Muscle of back (tissue), 13 donors: ENCODE measurements around the gene CCL14. TPM values are rescaled to one million over a fixed set of nuclear protein-coding genes. Genes with fewer than 3 reads are reported as not detected.
"Not testable (repeated sequence)": the region's sequence is repeated elsewhere in the genome, so short reads cannot be mapped to it uniquely, and the experiment has no call there.

Experiments used
- DNase-seq, 3 donors: peaks; one replicate each; pipeline versions ENCODE4 v3.0.0 to v3.0.0-alpha.2; 2013
- long read RNA-seq, 9 donors: transcript quantifications; one replicate each; lab custom pipeline, GENCODE V29; 2026
- polyA plus RNA-seq, 10 donors: library from polyadenylated mRNA; unstranded; fragments of 120-200 nt; gene quantifications; one replicate each; pipeline ENCODE4 v1.2.1, GENCODE V29; 2013; ENCODE audit not compliant: insufficient read length in 10 of 10

Gene CCL14
- polyA plus RNA-seq: 10 to 100 TPM; 17.4 to 41.0 (median 32.6) TPM
- long read RNA-seq, donor 1, transcript CCL14-202 (3 exons, 898 nt): major isoform, 6 of 10 reads
- long read RNA-seq, donor 1, partial matches to known transcripts: 0 of 10 reads
- long read RNA-seq, donor 1, other reads (novel, unspliced or antisense): 0 of 10 reads
- long read RNA-seq, donor 2, transcript CCL14-202 (3 exons, 898 nt): major isoform, 6 of 7 reads
- long read RNA-seq, donor 2, partial matches to known transcripts: 0 of 7 reads
- long read RNA-seq, donor 2, other reads (novel, unspliced or antisense): 0 of 7 reads
- long read RNA-seq, donor 3: 0 reads
- long read RNA-seq, donor 4, transcript CCL14-202 (3 exons, 898 nt): major isoform, 11 of 13 reads
- long read RNA-seq, donor 4, partial matches to known transcripts: 0 of 13 reads
- long read RNA-seq, donor 4, other reads (novel, unspliced or antisense): 0 of 13 reads
- long read RNA-seq, donor 5, transcript CCL14-202 (3 exons, 898 nt): major isoform, 24 of 25 reads
- long read RNA-seq, donor 5, partial matches to known transcripts: 0 of 25 reads
- long read RNA-seq, donor 5, other reads (novel, unspliced or antisense): 0 of 25 reads
- long read RNA-seq, donor 6, transcript CCL14-202 (3 exons, 898 nt): major isoform, 8 of 14 reads
- long read RNA-seq, donor 6, partial matches to known transcripts: 0 of 14 reads
- long read RNA-seq, donor 6, other reads (novel, unspliced or antisense): 0 of 14 reads
- long read RNA-seq, donor 7, transcript CCL14-202 (3 exons, 898 nt): major isoform, 7 of 7 reads
- long read RNA-seq, donor 7, partial matches to known transcripts: 0 of 7 reads
- long read RNA-seq, donor 7, other reads (novel, unspliced or antisense): 0 of 7 reads
- long read RNA-seq, donor 8, transcript CCL14-202 (3 exons, 898 nt): major isoform, 10 of 16 reads
- long read RNA-seq, donor 8, partial matches to known transcripts: 0 of 16 reads
- long read RNA-seq, donor 8, other reads (novel, unspliced or antisense): 0 of 16 reads
- long read RNA-seq, donor 9, partial matches to known transcripts: 0 of 4 reads
- long read RNA-seq, donor 9, other reads (novel, unspliced or antisense): 0 of 4 reads

- peak in 1 of 3 donors; percentile 33 for DNase-seq
Observed at GRCh38 chr17:35986643-35987042, at the start of gene CCL14. TSS of gene CCL14 (minus strand) at chr17:35986729. CDS start at chr17:35986649, 80 bp downstream.

GRCh38 chr17:36036235-36036634 is 49.7 kb upstream of the CCL14 start:
- DNase-seq: peak in 1 of 3 donors; percentile 7

- no peak for DNase-seq
Observed at GRCh38 chr17:36034127-36034526, 47.6 kb upstream of the CCL14 start.

- no peak for DNase-seq
Observed at GRCh38 chr17:36030956-36031355, 44.4 kb upstream of the CCL14 start.

GRCh38 chr17:36027761-36028160 is 41.2 kb upstream of the CCL14 start:
- no peak for DNase-seq

- no peak for DNase-seq
Observed at GRCh38 chr17:36024106-36024869, 37.8 kb upstream of the CCL14 start.

- no peak for DNase-seq
Observed at GRCh38 chr17:36019423-36019822, 32.9 kb upstream of the CCL14 start.

- peak in 1 of 3 donors; percentile 12 for DNase-seq
Observed at GRCh38 chr17:36017799-36018198, 31.3 kb upstream of the CCL14 start, which contains the start of gene CCL23. TSS of gene CCL23 (minus strand) at chr17:36017972. CDS start at chr17:36017897, 75 bp downstream.

- DNase-seq: no peak
Observed at GRCh38 chr17:36016555-36016954, 30.0 kb upstream of the CCL14 start.

- DNase-seq: not testable (repeated sequence)
Observed at GRCh38 chr17:36015895-36016294, 29.4 kb upstream of the CCL14 start.

- DNase-seq: no peak
Observed at GRCh38 chr17:36014946-36015345, 28.4 kb upstream of the CCL14 start.

GRCh38 chr17:36011201-36011600 is 24.7 kb upstream of the CCL14 start:
- no peak for DNase-seq

GRCh38 chr17:36008998-36009665 is 22.6 kb upstream of the CCL14 start:
- DNase-seq: no peak

GRCh38 chr17:36004594-36005108 is 18.1 kb upstream of the CCL14 start:
- DNase-seq: no peak

- no peak for DNase-seq
Observed at GRCh38 chr17:36002631-36003030, 16.1 kb upstream of the CCL14 start.

- DNase-seq: no peak
Observed at GRCh38 chr17:36001862-36002603, 15.5 kb upstream of the CCL14 start.

GRCh38 chr17:36001110-36001771 is 14.7 kb upstream of the CCL14 start, which contains the start of gene CCL15:
TSS of gene CCL15 (minus strand) at chr17:36001553. CDS start at chr17:36001492, 61 bp downstream.
- DNase-seq: no peak

GRCh38 chr17:36000732-36001109 is 14.2 kb upstream of the CCL14 start:
- DNase-seq: no peak

GRCh38 chr17:35998756-35999155 is 12.2 kb upstream of the CCL14 start:
- no peak for DNase-seq
